ENCODE data around the gene NCOA6.

Gene NCOA6

GRCh38 chr20:34746674-34747073 is 78.8 kb downstream of the NCOA6 start:
- Histone ChIP-seq H3K4me1 (ENCODE audit: insufficient read depth, low read length, severe bottlenecking) (no peaks in the 10 kb centered on the region), H4K20me1 (ENCODE audit: insufficient read depth, low read length) (no peaks in the 10 kb centered on the region), H3K4me2 (ENCODE audit: low read length) (no peak overlapping the region), H3K79me2 (ENCODE audit: insufficient read depth, low read length) (no peaks in the 10 kb centered on the region), H3F3A (ENCODE audit: insufficient read depth, low read length) (no peaks in the 10 kb centered on the region), H3K9me3 (ENCODE audit: low read length) (no peaks in the 10 kb centered on the region), H2AFZ (ENCODE audit: low read length) (no peak overlapping the region), H3K27me3 (ENCODE audit: insufficient read depth, low read length) (no peaks in the 10 kb centered on the region), H3K36me3 (ENCODE audit: insufficient read depth, low read length) (peaks cover 83% of the 10 kb centered on the region), H3K4me3 (ENCODE audit: low read depth, low read length, poor library complexity, severe bottlenecking) (no peak overlapping the region), H3K9ac (ENCODE audit: low read length) (no peak overlapping the region), H3K27ac (ENCODE audit: low read depth, low read length, poor library complexity, severe bottlenecking) (no peak overlapping the region), H3K9me2 (ENCODE audit: low read depth, low read length) (no peaks in the 10 kb centered on the region)
- TF ChIP-seq, protein P1, sequence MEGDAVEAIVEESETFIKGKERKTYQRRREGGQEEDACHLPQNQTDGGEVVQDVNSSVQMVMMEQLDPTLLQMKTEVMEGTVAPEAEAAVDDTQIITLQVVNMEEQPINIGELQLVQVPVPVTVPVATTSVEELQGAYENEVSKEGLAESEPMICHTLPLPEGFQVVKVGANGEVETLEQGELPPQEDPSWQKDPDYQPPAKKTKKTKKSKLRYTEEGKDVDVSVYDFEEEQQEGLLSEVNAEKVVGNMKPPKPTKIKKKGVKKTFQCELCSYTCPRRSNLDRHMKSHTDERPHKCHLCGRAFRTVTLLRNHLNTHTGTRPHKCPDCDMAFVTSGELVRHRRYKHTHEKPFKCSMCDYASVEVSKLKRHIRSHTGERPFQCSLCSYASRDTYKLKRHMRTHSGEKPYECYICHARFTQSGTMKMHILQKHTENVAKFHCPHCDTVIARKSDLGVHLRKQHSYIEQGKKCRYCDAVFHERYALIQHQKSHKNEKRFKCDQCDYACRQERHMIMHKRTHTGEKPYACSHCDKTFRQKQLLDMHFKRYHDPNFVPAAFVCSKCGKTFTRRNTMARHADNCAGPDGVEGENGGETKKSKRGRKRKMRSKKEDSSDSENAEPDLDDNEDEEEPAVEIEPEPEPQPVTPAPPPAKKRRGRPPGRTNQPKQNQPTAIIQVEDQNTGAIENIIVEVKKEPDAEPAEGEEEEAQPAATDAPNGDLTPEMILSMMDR (IDR thresholded peaks at IDR 0.05; ENCODE audit: low read length) = no peak
- TF ChIP-seq EZH2 (IDR thresholded peaks at IDR 0.05; ENCODE audit: borderline replicate concordance, low read length) = no peak

DNA sequence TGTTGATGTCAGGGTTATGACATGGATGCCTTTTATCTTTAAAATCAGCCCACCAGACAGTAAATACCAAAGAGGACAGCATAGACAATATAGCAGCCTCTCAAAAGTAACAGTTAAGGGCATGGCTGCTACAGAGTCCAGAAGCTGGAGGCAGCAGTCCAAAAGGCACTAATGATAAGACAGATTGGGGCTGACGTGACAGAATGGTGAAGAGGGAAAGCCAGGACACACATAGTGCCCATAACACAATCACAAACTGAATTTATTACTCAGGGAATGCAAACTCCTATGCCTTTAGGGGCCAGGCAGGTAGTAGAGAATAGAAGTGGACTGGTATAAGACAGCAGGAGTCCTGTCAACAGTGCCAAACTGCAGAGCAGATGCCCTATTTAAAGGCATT is 80.6 kb downstream of the NCOA6 start:
- no peaks in the 10 kb centered on the region for H3F3A ChIP-seq (ENCODE audit: insufficient read depth, low read length)
- no peak overlapping the region for H3K4me3 ChIP-seq (ENCODE audit: low read depth, low read length, poor library complexity, severe bottlenecking)
- no peaks in the 10 kb centered on the region for H3K27me3 ChIP-seq (ENCODE audit: insufficient read depth, low read length)
- no peaks in the 10 kb centered on the region for H3K79me2 ChIP-seq (ENCODE audit: insufficient read depth, low read length)
- peaks cover 86% of the 10 kb centered on the region for H3K36me3 ChIP-seq (ENCODE audit: insufficient read depth, low read length)
- no peaks in the 10 kb centered on the region for H3K9me2 ChIP-seq (ENCODE audit: low read depth, low read length)
- no peaks in the 10 kb centered on the region for H3K9me3 ChIP-seq (ENCODE audit: low read length)
- no peaks in the 10 kb centered on the region for H3K4me1 ChIP-seq (ENCODE audit: insufficient read depth, low read length, severe bottlenecking)
- H3K9ac ChIP-seq (ENCODE audit: low read length) = no peak overlapping the region
- H3K4me2 ChIP-seq (ENCODE audit: low read length) = no peak overlapping the region
- H2AFZ ChIP-seq (ENCODE audit: low read length) = no peak overlapping the region
- no peak overlapping the region for H3K27ac ChIP-seq (ENCODE audit: low read depth, low read length, poor library complexity, severe bottlenecking)
- H4K20me1 ChIP-seq (ENCODE audit: insufficient read depth, low read length) = no peaks in the 10 kb centered on the region
- TF ChIP-seq, protein P1 (IDR thresholded peaks at IDR 0.05; ENCODE audit: low read length) = no peak

- no peaks in the 10 kb centered on the region for H4K20me1 ChIP-seq (ENCODE audit: insufficient read depth, low read length)
- H3K9me2 ChIP-seq (ENCODE audit: low read depth, low read length) = no peaks in the 10 kb centered on the region
- H3K4me2 ChIP-seq (ENCODE audit: low read length) = no peak overlapping the region
- no peak overlapping the region for H3K9ac ChIP-seq (ENCODE audit: low read length)
- H3K27me3 ChIP-seq (ENCODE audit: insufficient read depth, low read length) = no peaks in the 10 kb centered on the region
- H3K36me3 ChIP-seq (ENCODE audit: insufficient read depth, low read length) = peaks cover 81% of the 10 kb centered on the region
- no peak for TF ChIP-seq EZH2 (IDR thresholded peaks at IDR 0.05; ENCODE audit: borderline replicate concordance, low read length)
- TF ChIP-seq, protein P1 (IDR thresholded peaks at IDR 0.05; ENCODE audit: low read length) = no peak
- H3K79me2 ChIP-seq (ENCODE audit: insufficient read depth, low read length) = no peaks in the 10 kb centered on the region
- H3K9me3 ChIP-seq (ENCODE audit: low read length) = no peaks in the 10 kb centered on the region
- no peaks in the 10 kb centered on the region for H3K4me1 ChIP-seq (ENCODE audit: insufficient read depth, low read length, severe bottlenecking)
- no peak overlapping the region for H3K27ac ChIP-seq (ENCODE audit: low read depth, low read length, poor library complexity, severe bottlenecking)
- no peak overlapping the region for H3K4me3 ChIP-seq (ENCODE audit: low read depth, low read length, poor library complexity, severe bottlenecking)
- H2AFZ ChIP-seq (ENCODE audit: low read length) = no peak overlapping the region
- no peaks in the 10 kb centered on the region for H3F3A ChIP-seq (ENCODE audit: insufficient read depth, low read length)
Observed at GRCh38 chr20:34744340-34744739, 81.1 kb downstream of the NCOA6 start.
